Mesenchymal stem cell (in vitro differentiated cells and primary cell): ENCODE measurements around the gene CCDC187.

Experiments used
- DNase-seq: peaks from one replicate; pipeline ENCODE4 v3.0.0-alpha.2; 2013
- H2AFZ ChIP-seq: one replicate; pipeline ENCODE4 v1.6.1; 2013; ENCODE audit warnings: low read depth, mild to moderate bottlenecking, control low read depth, inconsistent platforms, low read length, moderate library complexity
- H2AK5ac ChIP-seq: 2 replicates; pipeline ENCODE4 v1.6.1; 2013; ENCODE audit warnings: low read length, moderate library complexity, mild to moderate bottlenecking, inconsistent platforms; ENCODE audit not compliant: severe bottlenecking
- H2BK120ac ChIP-seq: one replicate; pipeline ENCODE4 v1.6.1; 2013; ENCODE audit warnings: low read depth, mild to moderate bottlenecking, inconsistent platforms, low read length, moderate library complexity
- H2BK12ac ChIP-seq, 2 experiments: one replicate each; pipeline ENCODE4 v1.6.1; 2013; ENCODE audit warnings: inconsistent platforms in 2 of 2, low read length in 2 of 2, mild to moderate bottlenecking in 2 of 2, moderate library complexity in 2 of 2, control low read depth in 1 of 2
- H2BK15ac ChIP-seq: one replicate; pipeline ENCODE4 v1.6.1; 2013; ENCODE audit warnings: mild to moderate bottlenecking, low read depth, inconsistent platforms; ENCODE audit not compliant: poor library complexity, severe bottlenecking
- H2BK5ac ChIP-seq: 2 replicates; pipeline ENCODE4 v1.6.1; 2013; ENCODE audit warnings: low read depth, mild to moderate bottlenecking, low read length, control low read depth, inconsistent platforms; ENCODE audit not compliant: poor library complexity, severe bottlenecking
- H3K14ac ChIP-seq, 2 experiments: one replicate each; pipeline ENCODE4 v1.6.1; 2013; ENCODE audit warnings: inconsistent platforms in 2 of 2, low read length in 2 of 2, control low read depth in 1 of 2, mild to moderate bottlenecking in 1 of 2, moderate library complexity in 1 of 2
- H3K18ac ChIP-seq, 2 experiments: one replicate each; pipeline ENCODE4 v1.6.1; 2013; ENCODE audit warnings: inconsistent platforms in 2 of 2, low read length in 2 of 2, control low read depth in 1 of 2, low read depth in 1 of 2, mild to moderate bottlenecking in 1 of 2
- H3K23ac ChIP-seq, 2 experiments: one replicate each; pipeline ENCODE4 v1.6.1; 2013; ENCODE audit warnings: inconsistent platforms in 2 of 2, low read length in 2 of 2, mild to moderate bottlenecking in 2 of 2, moderate library complexity in 2 of 2, control low read depth in 1 of 2
- H3K27ac ChIP-seq: 2 replicates; pipeline ENCODE4 v1.5.1; 2013; ENCODE audit warnings: mild to moderate bottlenecking, moderate library complexity, low read length, control low read depth, inconsistent platforms; ENCODE audit not compliant: poor library complexity, severe bottlenecking
- H3K27me3 ChIP-seq, 2 experiments: 2 replicates each; pipeline versions ENCODE4 v1.6.1 to v1.7.0; 2013; ENCODE audit warnings: low read length in 2 of 2, mild to moderate bottlenecking in 2 of 2, moderate library complexity in 2 of 2, control low read depth in 1 of 2, inconsistent platforms in 1 of 2; ENCODE audit not compliant: control insufficient read depth in 1 of 2, insufficient read depth in 1 of 2
- H3K36me3 ChIP-seq, 2 experiments: 2 replicates each; pipeline versions ENCODE4 v1.6.1 to v1.7.0; 2013; ENCODE audit warnings: low read length in 2 of 2, control low read depth in 1 of 2, inconsistent platforms in 1 of 2, low read depth in 1 of 2, mild to moderate bottlenecking in 1 of 2; ENCODE audit not compliant: insufficient read depth in 2 of 2, control insufficient read depth in 1 of 2
- H3K4ac ChIP-seq, 2 experiments: one replicate each; pipeline ENCODE4 v1.6.1; 2013; ENCODE audit warnings: inconsistent platforms in 2 of 2, low read length in 2 of 2, mild to moderate bottlenecking in 2 of 2, moderate library complexity in 2 of 2, control low read depth in 1 of 2, low read depth in 1 of 2
- H3K4me1 ChIP-seq: 2 replicates; pipeline ENCODE4 v1.6.1; 2013; ENCODE audit warnings: low read depth, low read length, control low read depth; ENCODE audit not compliant: control insufficient read depth, insufficient read depth
- H3K4me2 ChIP-seq: 2 replicates; pipeline ENCODE4 v1.6.1; 2013; ENCODE audit warnings: low read length, mild to moderate bottlenecking, inconsistent platforms; ENCODE audit not compliant: poor library complexity, severe bottlenecking
- H3K4me3 ChIP-seq, 2 experiments: 2 replicates each; pipeline versions ENCODE4 v1.5.1 to v1.7.0; 2013; ENCODE audit warnings: low read length in 2 of 2, mild to moderate bottlenecking in 2 of 2, control low read depth in 1 of 2, low read depth in 1 of 2; ENCODE audit not compliant: insufficient read depth in 1 of 2
- H3K79me1 ChIP-seq: replicated peaks from 2 replicates; pipeline ENCODE4 v1.6.1; 2013; ENCODE audit warnings: mild to moderate bottlenecking, control low read depth, low read length, inconsistent platforms; ENCODE audit not compliant: poor library complexity, severe bottlenecking
- H3K9ac ChIP-seq: 2 replicates; pipeline ENCODE4 v1.7.0; 2013; ENCODE audit warnings: mild to moderate bottlenecking, low read length, moderate library complexity
- H3K9me3 ChIP-seq: 2 replicates; pipeline ENCODE4 v1.7.0; 2013; ENCODE audit warnings: mild to moderate bottlenecking, low read length; ENCODE audit not compliant: control insufficient read depth
- H4K8ac ChIP-seq: one replicate; pipeline ENCODE4 v1.6.1; 2013; ENCODE audit warnings: inconsistent platforms, mild to moderate bottlenecking, low read length, moderate library complexity
- H4K91ac ChIP-seq: one replicate; pipeline ENCODE4 v1.6.1; 2013; ENCODE audit warnings: mild to moderate bottlenecking, low read length, inconsistent platforms
- WGBS: methylation state at CpG from one replicate; pipeline ENCODE4 v1.1.7; 2013; ENCODE audit warnings: mixed read lengths; 5-methylcytosine and 5-hydroxymethylcytosine counted together

CCDC187 gene

DNA sequence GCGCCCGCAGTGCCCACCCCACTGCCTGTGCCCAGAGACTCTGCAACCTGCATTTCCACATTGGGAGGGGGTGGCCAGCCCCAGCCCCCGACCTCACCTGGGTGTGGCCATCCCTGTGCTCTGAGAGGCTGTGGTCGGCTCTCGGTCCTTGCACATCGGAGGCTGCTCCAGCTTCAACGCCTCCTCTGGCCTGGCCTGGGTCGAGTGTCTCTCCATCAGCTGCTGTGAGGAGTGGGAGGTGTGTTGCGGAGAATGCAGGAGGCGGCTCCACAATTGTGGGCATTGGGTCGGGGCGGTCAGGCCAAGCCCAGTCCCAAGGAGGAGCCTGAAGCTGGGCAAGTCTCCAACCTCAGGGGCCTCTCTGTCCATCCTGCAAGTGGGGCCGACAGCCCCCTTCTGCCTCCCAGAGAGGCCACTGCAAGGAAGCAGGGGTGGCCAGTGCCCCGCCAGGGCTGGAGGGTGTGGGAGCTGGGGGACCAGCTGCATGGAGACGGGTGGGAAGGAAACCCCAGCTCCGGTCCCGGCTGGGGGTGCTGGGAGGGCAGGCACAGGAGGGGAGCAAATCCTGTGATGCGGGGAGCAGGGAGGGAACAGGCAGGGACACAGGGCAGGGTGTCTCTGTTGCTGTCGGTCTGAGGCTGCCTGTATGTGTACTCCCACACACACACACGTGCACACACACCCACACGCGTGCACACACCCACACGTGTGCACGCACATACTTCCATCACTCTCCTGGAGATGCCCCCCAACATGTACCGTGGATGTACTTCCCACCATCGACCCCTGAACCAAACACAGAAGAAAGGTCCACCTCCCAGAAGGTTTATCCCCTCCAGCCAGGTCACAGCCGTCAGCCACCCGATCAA lies 28.9 kb downstream of the CCDC187 start:
- Histone ChIP-seq H2BK12ac (no peak overlapping the region), H3K9me3 (peaks cover 15% of the 10 kb centered on the region), H3K4me2 (no peak overlapping the region), H2AFZ (no peak overlapping the region), H3K14ac (peak overlapping the region in 1 of 2 experiments; percentile 58), H3K27ac (no peak overlapping the region), H4K91ac (peak overlapping the region; percentile 88), H3K18ac (no peak overlapping the region), H2BK120ac (no peak overlapping the region), H3K4ac (no peak overlapping the region), H3K9ac (no peak overlapping the region), H4K8ac (no peak overlapping the region), H2BK5ac (no peak overlapping the region), H2AK5ac (no peak overlapping the region), H2BK15ac (no peak overlapping the region), H3K27me3 (peaks cover 48 to 69% of the 10 kb centered on the region in 2 experiments), H3K36me3 (peaks cover 0 to 4% of the 10 kb centered on the region in 2 experiments), H3K4me3 (no peak overlapping the region), H3K4me1 (peaks cover 3% of the 10 kb centered on the region), H3K23ac (peak overlapping the region in 1 of 2 experiments; percentile 28), H3K79me1 (no peaks in the 10 kb centered on the region)
- 81% methylated on average over 25 of the region's 28 CpGs for WGBS
- DNase-seq: no peak

DNA sequence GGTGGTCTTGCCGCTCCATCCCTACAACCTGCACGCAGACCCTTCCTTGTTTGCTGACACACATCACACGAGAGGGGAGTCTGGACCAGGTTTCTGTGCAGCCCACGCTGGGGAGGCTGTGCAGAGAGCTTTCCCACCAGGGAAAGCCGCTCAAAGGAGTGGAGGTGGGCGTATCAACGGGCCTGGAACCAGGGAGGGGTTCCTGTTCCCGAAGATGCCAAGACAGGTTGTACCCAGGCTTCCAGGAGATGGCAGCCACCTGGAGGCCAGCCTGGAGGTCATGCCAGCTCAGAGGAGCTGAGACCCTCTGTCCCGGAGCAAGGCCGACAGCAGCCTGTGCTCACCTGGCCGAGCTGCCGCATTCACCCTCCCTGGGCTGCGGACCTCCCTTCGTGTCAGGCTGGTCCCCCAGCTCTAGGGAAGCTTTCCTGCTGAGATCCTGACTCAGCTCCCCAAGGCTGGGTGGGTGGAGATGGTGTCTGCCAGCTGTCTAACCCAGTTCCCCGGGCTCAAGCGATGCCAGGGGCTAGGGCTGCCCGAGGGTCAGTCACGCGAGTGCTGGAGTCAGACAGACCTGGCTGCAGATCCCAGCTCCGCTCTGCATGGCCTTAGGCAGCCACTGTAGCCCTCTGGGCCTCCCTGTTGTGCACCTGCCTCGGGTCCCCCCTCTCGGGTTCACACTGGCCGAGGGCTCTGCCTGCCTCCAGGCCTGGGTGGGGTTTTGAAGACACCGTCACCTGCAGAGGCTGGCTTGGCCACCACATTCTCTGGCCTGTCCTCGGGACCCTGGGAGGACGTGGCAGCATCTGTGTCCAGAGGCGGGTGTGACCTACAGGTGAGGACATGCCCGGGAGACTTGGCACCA lies 29.7 kb downstream of the CCDC187 start:
- no peak overlapping the region for H3K4ac ChIP-seq
- H3K36me3 ChIP-seq: peaks cover 0 to 4% of the 10 kb centered on the region in 2 experiments
- no peaks in the 10 kb centered on the region for H3K79me1 ChIP-seq
- H3K4me3 ChIP-seq: no peak overlapping the region
- H3K18ac ChIP-seq: no peak overlapping the region
- no peak overlapping the region for H2BK120ac ChIP-seq
- H3K23ac ChIP-seq: no peak overlapping the region
- H4K91ac ChIP-seq: no peak overlapping the region
- no peak overlapping the region for H2BK5ac ChIP-seq
- no peak overlapping the region for H3K9ac ChIP-seq
- H2BK12ac ChIP-seq: no peak overlapping the region
- H2AK5ac ChIP-seq: no peak overlapping the region
- H3K9me3 ChIP-seq: peaks cover 8% of the 10 kb centered on the region
- H4K8ac ChIP-seq: no peak overlapping the region
- no peak overlapping the region for H3K4me2 ChIP-seq
- no peak overlapping the region for H3K27ac ChIP-seq
- H2BK15ac ChIP-seq: no peak overlapping the region
- H3K27me3 ChIP-seq: peaks cover 40 to 67% of the 10 kb centered on the region in 2 experiments
- DNase-seq: no peak
- 86% methylated on average over 28 of the region's 28 CpGs for WGBS
- H3K14ac ChIP-seq: no peak overlapping the region
- peaks cover 3% of the 10 kb centered on the region for H3K4me1 ChIP-seq
- H2AFZ ChIP-seq: no peak overlapping the region

DNA sequence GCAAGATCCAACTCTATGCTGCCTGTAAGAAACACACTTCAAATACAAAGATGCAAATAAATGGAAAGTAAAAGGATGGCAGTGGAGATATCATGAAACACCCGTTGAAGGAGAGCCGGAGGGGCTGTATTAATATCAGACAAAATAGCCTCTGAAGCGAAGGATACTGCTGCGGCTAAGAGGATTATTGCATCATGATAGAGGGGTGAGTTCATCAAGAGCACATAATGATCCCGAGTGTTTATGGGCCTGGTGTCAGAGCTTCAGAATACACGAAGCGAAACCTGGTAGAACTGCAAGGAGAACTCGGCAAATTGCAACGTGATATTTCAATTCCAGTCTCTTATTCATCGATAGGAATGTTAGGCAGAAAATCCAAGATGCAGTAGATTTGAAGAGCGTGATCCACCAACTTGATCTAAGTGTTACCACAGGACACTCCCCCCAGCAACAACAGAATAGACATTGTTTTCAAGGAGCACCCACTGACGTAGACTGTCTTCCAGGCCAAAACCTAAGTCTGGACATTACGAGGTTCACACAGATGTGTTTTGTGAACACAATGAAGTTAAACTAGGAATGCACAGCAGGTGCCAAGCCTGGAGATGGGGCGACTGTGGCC lies 30.5 kb downstream of the CCDC187 start:
- no peak overlapping the region for H3K4me2 ChIP-seq
- no peak overlapping the region for H3K4ac ChIP-seq
- WGBS: 89% methylated on average over 14 of the region's 14 CpGs
- no peak overlapping the region for H2AFZ ChIP-seq
- no peak overlapping the region for H3K18ac ChIP-seq
- no peak overlapping the region for H2BK12ac ChIP-seq
- no peak overlapping the region for H4K8ac ChIP-seq
- no peak overlapping the region for H3K23ac ChIP-seq
- H2BK120ac ChIP-seq: no peak overlapping the region
- no peak overlapping the region for H2AK5ac ChIP-seq
- H3K4me3 ChIP-seq: no peak overlapping the region
- peaks cover 0 to 4% of the 10 kb centered on the region in 2 experiments for H3K36me3 ChIP-seq
- H4K91ac ChIP-seq: no peak overlapping the region
- no peaks in the 10 kb centered on the region for H3K79me1 ChIP-seq
- no peak overlapping the region for H2BK5ac ChIP-seq
- DNase-seq: no peak
- H3K9me3 ChIP-seq: peaks cover 2% of the 10 kb centered on the region
- H3K27ac ChIP-seq: no peak overlapping the region
- H3K27me3 ChIP-seq: peaks cover 37 to 67% of the 10 kb centered on the region in 2 experiments
- no peak overlapping the region for H2BK15ac ChIP-seq
- no peak overlapping the region for H3K9ac ChIP-seq
- no peak overlapping the region for H3K14ac ChIP-seq
- peaks cover 3% of the 10 kb centered on the region for H3K4me1 ChIP-seq
